Heart left ventricle (tissue), 16 donors: ENCODE measurements around the gene C17orf107. TPM values are rescaled to one million over a fixed set of nuclear protein-coding genes. Genes with fewer than 3 reads are reported as not detected.

ENCODE experiments used
- ATAC-seq, 4 donors: fragments of 200-7000 bp; cut with Tn5 transposase; one replicate each; pipeline ENCODE4 v1.9.1; 2020 to 2022; ENCODE audit warnings: moderate library complexity in 4 of 4, mild to moderate bottlenecking in 3 of 4, moderate number of reproducible peaks in 1 of 4
- DNase-seq, 5 donors: peaks; one replicate each; pipeline ENCODE4 v3.0.0-alpha.2; 2020
- H3K27ac ChIP-seq, 12 donors: fragments of 200-600 bp; sonication (generic) in 4 of 12; one replicate each; pipeline versions ENCODE4 v1.5.0 to v1.8.0; 2016 to 2022; ENCODE audit warnings: mild to moderate bottlenecking in 2 of 12
- H3K27me3 ChIP-seq, 9 donors: fragments of 200-600 bp; sonication (generic) in 2 of 9; one replicate each; pipeline versions ENCODE4 v1.5.1 to v1.8.0; 2016 to 2022; ENCODE audit warnings: mild to moderate bottlenecking in 3 of 9
- H3K36me3 ChIP-seq, 9 donors: fragments of 200-600 bp; sonication (generic) in 2 of 9; one replicate each; pipeline versions ENCODE4 v1.5.0 to v1.8.0; 2018 to 2022; ENCODE audit warnings: mild to moderate bottlenecking in 2 of 9
- H3K4me1 ChIP-seq, 12 donors: fragments of 200-600 bp; sonication (generic) in 4 of 12; one replicate each; pipeline versions ENCODE4 v1.5.0 to v1.8.0; 2016 to 2022; ENCODE audit warnings: mild to moderate bottlenecking in 3 of 12
- H3K4me3 ChIP-seq, 12 donors: fragments of 200-600 bp; sonication (generic) in 4 of 12; one replicate each; pipeline versions ENCODE4 v1.5.0 to v1.8.0; 2017 to 2022; ENCODE audit warnings: mild to moderate bottlenecking in 9 of 12, moderate library complexity in 4 of 12
- H3K9me3 ChIP-seq, 12 donors: fragments of 200-600 bp; sonication (generic) in 4 of 12; one replicate each; pipeline versions ENCODE4 v1.5.0 to v1.8.0; 2016 to 2022; ENCODE audit warnings: mild to moderate bottlenecking in 1 of 12
- CTCF ChIP-seq, 12 donors: fragments of 200-600 bp; sonication (generic) in 4 of 12; IDR thresholded peaks; one replicate each; pipeline versions ENCODE4 v1.5.0 to v1.8.0; 2018 to 2022; ENCODE audit warnings: antibody characterized with exemption in 12 of 12, mild to moderate bottlenecking in 5 of 12
- POLR2A ChIP-seq, 2 donors: fragments of 450-650 bp; IDR thresholded peaks; one replicate each; pipeline ENCODE4 v1.6.1; 2017; ENCODE audit warnings: antibody characterized with exemption in 2 of 2, mild to moderate bottlenecking in 2 of 2, moderate library complexity in 2 of 2
- WGBS, 4 donors: extraction: QIAGEN DNeasy Blood & Tissue Kit in 2 of 4; methylation state at CpG; one replicate each; pipeline versions ENCODE4 v1.1.5 to v1.1.7; 2013 to 2018; 5-methylcytosine and 5-hydroxymethylcytosine counted together
- intact Hi-C, 10 donors: fragments of 100-400 bp; cut with DNase I; formaldehyde crosslinking; loops; one replicate each; pipeline versions ENCODE4 v1.11.1 to v1.14.2; 2022
- polyA plus RNA-seq, 2 donors: library from polyadenylated mRNA; stranded (reverse); fragments of 200-250 nt; gene quantifications; one replicate each; pipeline ENCODE4 v1.2.3, GENCODE V29; 2013
- total RNA-seq, 9 donors: library from RNA; depleted of rRNA in 2 of 9; stranded (reverse); fragments of >200 nt in 2 of 9; fragmentation: NEBNext Ultra II Directional in 3 of 9; extraction: Animal tissue kit (Norgen Biotek cat#: 25700) in 3 of 9; gene quantifications; one replicate each; pipeline versions ENCODE4 v1.1.0 to v1.2.4, GENCODE V29; 2016 to 2023
- donor health status: ischemic (EF 13 %, LVEDD 7.1; RV severe dilation, severe dysfunction).
- donor health status: healthy with polysubstance abuse.
- donor health status: DM: no; HTN: yes; CAD: no.
- donor health status: DM: no; HTN: no; CAD: no.
- donor health status: ischemic (EF 25% LVEDD 6.9; RV normal size, moderate dysfunction).
- donor health status: ischemic (EF 25% LVEDD 5.7; RV mildly dilated, moderate dysfunction).
- donor health status: healthy.
- donor health status: DM: yes; HTN: yes; CAD: no.
- donor health status: ischemic (EF 35%, LVEDD 5.7; RV mildly dilated, moderate dysfunction).
- donor health status: nonischemic (EF 11% LVEDD 7.7; RV severe dilation, severe dysfunction).
- donor health status: DM: yes; HTN: yes; CAD: no.
- donor health status: PGD.
- donor health status: ischemic (EF 29% LVEDD 5.4; RV normal size, mild dysfunction).
- donor health status: nonischemic (EF 23%, LVEDD 6.1; RV moderate dilation, normal function).

The C17orf107 gene
- total and polyA plus RNA-seq, 11 donors, result 0.07 to 1.3 (median 0.46) TPM

DNA sequence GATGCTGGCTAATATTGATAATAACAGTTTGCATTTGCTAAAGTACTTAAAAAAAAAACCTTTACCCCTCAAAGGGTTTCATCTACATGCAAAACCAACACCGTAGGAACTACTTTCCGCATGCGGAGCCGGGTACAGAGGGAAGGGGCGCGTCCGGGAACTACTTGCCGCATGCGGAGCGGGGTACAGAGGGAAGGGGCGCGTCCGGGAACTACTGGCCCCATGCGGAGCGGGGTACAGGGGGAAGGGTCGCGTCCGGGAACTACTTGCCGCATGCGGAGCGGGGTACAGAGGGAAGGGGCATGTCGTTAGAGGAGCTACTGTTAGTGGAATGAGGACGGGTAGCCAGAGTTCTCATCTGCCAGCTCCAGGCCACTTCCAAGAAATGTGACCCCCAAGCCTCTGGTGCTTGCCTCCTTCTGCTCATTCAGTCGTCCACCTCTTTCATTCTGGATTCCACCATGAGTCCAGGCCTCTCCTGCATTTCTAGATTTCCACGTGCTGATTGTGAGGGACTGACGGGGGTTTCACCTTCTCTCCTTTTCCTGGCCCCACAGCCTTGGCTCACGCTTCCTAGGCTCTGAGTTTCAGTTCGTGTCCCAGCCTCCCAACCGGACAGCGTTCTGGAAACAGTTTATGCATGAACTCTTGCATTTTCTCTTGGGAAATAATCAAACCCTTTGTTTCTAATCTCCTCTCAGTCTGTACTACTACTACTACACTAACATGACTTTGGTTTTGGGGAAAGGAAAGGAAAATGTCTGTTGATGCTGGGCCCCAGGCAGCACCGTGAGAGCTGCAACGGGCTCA, 39.3 kb upstream of the C17orf107 start:
- intact Hi-C loops, result no loop called here

DNA sequence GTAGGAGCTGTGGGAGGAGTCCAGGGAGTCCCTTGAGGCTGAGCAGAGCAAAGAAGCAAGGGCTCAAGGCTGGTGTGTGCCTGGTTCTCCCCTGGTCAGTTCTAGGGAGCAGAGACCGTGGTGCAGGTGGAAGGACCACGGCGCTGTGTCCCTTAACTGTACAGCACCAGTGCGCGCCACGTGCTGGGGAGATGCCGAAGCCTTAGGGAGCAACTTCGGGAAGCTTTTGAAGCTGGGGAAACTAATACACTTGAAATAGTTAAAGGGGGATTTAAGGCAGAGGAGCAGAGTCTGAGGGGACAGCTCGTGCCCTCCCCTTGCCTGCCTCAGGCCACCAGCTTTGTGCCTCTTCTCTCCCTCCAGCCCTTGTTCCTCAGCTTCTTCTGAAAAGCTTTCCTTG, 38.7 kb upstream of the C17orf107 start:
- no peaks in the 10 kb centered on the region for H3K9me3 ChIP-seq
- 89 to 92% (median 91%) methylated on average over 9 of the region's 9 CpGs for WGBS, 4 donors
- H3K27me3 ChIP-seq, result no peaks in the 10 kb centered on the region
- intact Hi-C loops, result no loop called here
- H3K4me1 ChIP-seq, result peaks cover 4 to 54% (median 40%) of the 10 kb centered on the region in 12 donors
- no peak for DNase-seq
- H3K27ac ChIP-seq, result peak overlapping the region in 9 of 12 donors; percentile 19 to 81 (median 54)
- peaks cover 0 to 8% (median 0%) of the 10 kb centered on the region in 9 donors for H3K36me3 ChIP-seq
- no peak for ATAC-seq
- H3K4me3 ChIP-seq, result peak overlapping the region in 1 of 12 donors; percentile 12
- TF ChIP-seq POLR2A (IDR thresholded peaks at IDR 0.05) (no peak), CTCF (IDR thresholded peaks at IDR 0.05) (no peak)

More for the DNA sequence above, 39.3 kb upstream of the C17orf107 start:
- peaks cover 4 to 54% (median 40%) of the 10 kb centered on the region in 12 donors for H3K4me1 ChIP-seq
- peak overlapping the region in 9 of 12 donors; percentile 24 to 81 (median 57) for H3K27ac ChIP-seq
- WGBS, 4 donors, result 74 to 80% (median 79%) methylated on average over 32 of the region's 32 CpGs
- H3K36me3 ChIP-seq, result peaks cover 0 to 8% (median 0%) of the 10 kb centered on the region in 9 donors
- H3K4me3 ChIP-seq, result peak overlapping the region in 2 of 12 donors; percentile 10 to 12
- no peak for ATAC-seq
- TF ChIP-seq CTCF (IDR thresholded peaks at IDR 0.05), result no peak
- no peak for TF ChIP-seq POLR2A (IDR thresholded peaks at IDR 0.05)
- H3K9me3 ChIP-seq, result no peaks in the 10 kb centered on the region
- H3K27me3 ChIP-seq, result no peaks in the 10 kb centered on the region
- DNase-seq, result no peak

DNA sequence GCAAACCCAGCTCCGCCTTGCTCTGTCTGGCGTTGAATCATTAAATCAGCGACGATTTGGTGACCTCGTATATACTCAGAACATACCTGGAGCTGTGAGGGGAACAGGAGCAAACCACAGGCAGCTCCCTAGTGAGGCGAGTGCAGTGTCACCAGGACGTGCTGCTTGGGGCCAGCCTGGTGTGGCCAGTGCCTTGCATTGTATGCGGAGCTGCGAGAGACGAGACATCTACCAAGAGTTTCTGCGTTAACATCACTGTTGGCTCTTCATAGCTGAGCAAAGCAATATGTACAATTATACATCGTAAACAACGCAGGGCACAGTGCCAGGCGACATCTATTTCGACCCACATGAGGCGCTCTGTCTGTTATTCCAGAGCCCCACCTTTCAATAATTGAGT, 38.3 kb upstream of the C17orf107 start:
- Histone ChIP-seq H3K36me3 (peaks cover 0 to 8% (median 0%) of the 10 kb centered on the region in 9 donors), H3K9me3 (no peaks in the 10 kb centered on the region), H3K27ac (peak overlapping the region in 3 of 12 donors; percentile 19 to 81 (median 60)), H3K4me3 (no peak overlapping the region), H3K4me1 (peaks cover 4 to 52% (median 38%) of the 10 kb centered on the region in 12 donors), H3K27me3 (no peaks in the 10 kb centered on the region)
- intact Hi-C loops, result no loop called here
- ATAC-seq (no peak), DNase-seq (no peak)
- 94 to 95% (median 95%) methylated on average over 16 of the region's 16 CpGs for WGBS, 4 donors
- TF ChIP-seq POLR2A (IDR thresholded peaks at IDR 0.05) (no peak), CTCF (IDR thresholded peaks at IDR 0.05) (no peak)

DNA sequence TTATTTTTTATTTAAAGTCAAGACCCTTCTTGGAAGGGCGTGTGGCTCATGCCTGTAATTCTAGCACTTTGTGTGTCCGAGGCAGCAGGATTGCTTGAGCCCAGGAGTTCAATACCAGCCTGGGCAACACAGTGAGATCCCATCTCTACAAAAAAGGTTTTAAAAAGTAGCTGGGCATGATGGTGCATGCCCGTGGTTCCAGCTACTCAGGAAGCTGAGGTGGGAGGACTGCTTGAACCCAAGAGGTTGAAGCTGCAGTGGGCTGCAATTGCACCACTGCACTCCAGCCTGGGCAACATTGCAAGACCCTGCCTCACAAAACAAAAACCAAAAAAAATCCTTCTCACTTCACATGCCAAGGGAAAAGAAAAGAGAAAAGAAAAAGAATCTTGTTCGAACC, 36.6 kb upstream of the C17orf107 start:
- 94 to 100% (median 97%) methylated on average over 4 of the region's 4 CpGs for WGBS, 4 donors
- Histone ChIP-seq H3K36me3 (peaks cover 0 to 8% (median 0%) of the 10 kb centered on the region in 9 donors), H3K27ac (no peak overlapping the region), H3K9me3 (no peaks in the 10 kb centered on the region), H3K27me3 (no peaks in the 10 kb centered on the region), H3K4me3 (no peak overlapping the region), H3K4me1 (peaks cover 2 to 41% (median 26%) of the 10 kb centered on the region in 12 donors)
- intact Hi-C loops, result no loop called here
- no peak for TF ChIP-seq POLR2A (IDR thresholded peaks at IDR 0.05)
- no peak for TF ChIP-seq CTCF (IDR thresholded peaks at IDR 0.05)
- ATAC-seq (no peak), DNase-seq (no peak)
